Natural killer cell (primary cell): ENCODE data around the gene RNF17. TPM values are rescaled to one million over a fixed set of nuclear protein-coding genes. Genes with fewer than 3 reads are reported as not detected.
"Not testable (repeated sequence)": the region's sequence is repeated elsewhere in the genome, so short reads cannot be mapped to it uniquely, and the experiment has no call there.

Experiments
- ATAC-seq, 3 donors: fragments of 150-1000 bp in 2 of 3; fragments of 200-7000 bp in 1 of 3; cut with Tn5 transposase; 1 replicate in 1 of 3; 2 replicates in 2 of 3; pipeline ENCODE4 v1.10.0; 2021; ENCODE audit warnings: mild to moderate bottlenecking in 2 of 3, moderate library complexity in 2 of 3
- DNase-seq, 2 donors: peaks; one replicate each; pipeline versions ENCODE4 v3.0.0 to v3.0.0-alpha.2; 2013 to 2021; ENCODE audit warnings: mixed read lengths in 1 of 2
- H3K27ac ChIP-seq: one replicate; pipeline ENCODE4 v1.5.1; 2013; ENCODE audit warnings: mild to moderate bottlenecking, low read length
- H3K27me3 ChIP-seq: one replicate; pipeline ENCODE4 v1.6.1; 2013; ENCODE audit warnings: low read length; ENCODE audit not compliant: control insufficient read depth, insufficient read depth
- H3K36me3 ChIP-seq: one replicate; pipeline ENCODE4 v1.6.1; 2013; ENCODE audit warnings: low read length; ENCODE audit not compliant: control insufficient read depth, insufficient read depth
- H3K4me1 ChIP-seq: one replicate; pipeline ENCODE4 v1.6.1; 2013; ENCODE audit warnings: low read length; ENCODE audit not compliant: control insufficient read depth, insufficient read depth
- H3K4me3 ChIP-seq: one replicate; pipeline ENCODE4 v1.5.1; 2013; ENCODE audit warnings: low read length
- H3K9me3 ChIP-seq: one replicate; pipeline ENCODE4 v1.6.1; 2013; ENCODE audit warnings: low read length; ENCODE audit not compliant: control insufficient read depth, insufficient read depth
- H3K27ac Mint-ChIP-seq, 2 donors: one replicate each; pipeline ENCODE4 v1.8.0; 2022; ENCODE audit warnings: mild to moderate bottlenecking in 2 of 2, mixed read lengths in 2 of 2, moderate library complexity in 1 of 2
- H3K27me3 Mint-ChIP-seq, 2 donors: one replicate each; pipeline ENCODE4 v1.8.0; 2022; ENCODE audit warnings: low read depth in 2 of 2, mixed read lengths in 2 of 2
- H3K36me3 Mint-ChIP-seq: one replicate; pipeline ENCODE4 v1.8.0; 2022; ENCODE audit warnings: mixed read lengths
- H3K4me1 Mint-ChIP-seq, 2 donors: one replicate each; pipeline ENCODE4 v1.8.0; 2022; ENCODE audit warnings: mixed read lengths in 2 of 2
- H3K4me3 Mint-ChIP-seq: one replicate; pipeline ENCODE4 v1.8.0; 2022; ENCODE audit warnings: mild to moderate bottlenecking, moderate library complexity, mixed read lengths
- H3K9me3 Mint-ChIP-seq, 2 donors: one replicate each; pipeline ENCODE4 v1.8.0; 2022; ENCODE audit warnings: mixed read lengths in 2 of 2
- WGBS: methylation state at CpG from one replicate; pipeline ENCODE4 v1.1.7; 2013; ENCODE audit warnings: missing lambda C conversion rate; ENCODE audit not compliant: insufficient coverage; 5-methylcytosine and 5-hydroxymethylcytosine counted together
- intact Hi-C: fragments of 100-400 bp; cut with micrococcal nuclease; formaldehyde crosslinking; loops from one replicate; pipeline ENCODE4 v1.14.2; 2022
- total RNA-seq, 4 donors: library from RNA; stranded (reverse); fragments of 120-200 nt in 1 of 4; gene quantifications; one replicate each; pipeline versions ENCODE4 v1.2.3 to v1.2.4, GENCODE V29; 2013 to 2022
- TF ChIP-seq, protein P1 (sequence below): fragments of 200-600 bp; IDR thresholded peaks from one replicate; pipeline ENCODE4 v1.8.0; 2022; ENCODE audit warnings: antibody characterized with exemption

Gene RNF17
- total RNA-seq, 3 donors from 2014 or later (not counting 1 experiment from before 2014, with no cell fraction given): not detected

DNA sequence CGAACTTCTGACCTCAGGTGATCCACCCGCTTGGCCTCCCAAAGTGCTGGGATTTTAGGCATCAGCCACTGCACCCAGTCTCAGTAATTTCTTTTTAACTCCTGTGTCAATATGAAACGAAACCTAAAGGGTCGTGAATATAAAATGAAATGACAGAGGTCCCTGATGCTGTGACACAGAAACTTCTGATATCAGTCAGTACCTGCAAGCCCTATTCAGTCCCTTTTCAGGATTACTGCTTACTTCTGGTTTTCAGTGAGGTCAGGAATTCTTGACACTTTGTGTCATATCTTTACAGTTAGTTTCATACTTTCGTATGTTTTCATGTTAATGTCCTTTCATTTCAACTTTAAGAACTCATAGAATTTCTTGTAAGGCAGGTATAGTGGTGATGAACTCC, 58.7 kb downstream of the RNF17 start:
- Mint-ChIP-seq H3K9me3 (peaks cover 2% of the 10 kb centered on the region in 2 donors), H3K36me3 (no peaks in the 10 kb centered on the region), H3K27ac (no peak overlapping the region), H3K27me3 (peaks cover 6 to 25% of the 10 kb centered on the region in 2 donors), H3K4me3 (no peak overlapping the region), H3K4me1 (no peaks in the 10 kb centered on the region)
- no peak overlapping the region for H3K4me3 ChIP-seq
- H3K36me3 ChIP-seq: no peaks in the 10 kb centered on the region
- no peak for DNase-seq
- H3K4me1 ChIP-seq: no peaks in the 10 kb centered on the region
- ATAC-seq: no peak
- TF ChIP-seq, protein P1, sequence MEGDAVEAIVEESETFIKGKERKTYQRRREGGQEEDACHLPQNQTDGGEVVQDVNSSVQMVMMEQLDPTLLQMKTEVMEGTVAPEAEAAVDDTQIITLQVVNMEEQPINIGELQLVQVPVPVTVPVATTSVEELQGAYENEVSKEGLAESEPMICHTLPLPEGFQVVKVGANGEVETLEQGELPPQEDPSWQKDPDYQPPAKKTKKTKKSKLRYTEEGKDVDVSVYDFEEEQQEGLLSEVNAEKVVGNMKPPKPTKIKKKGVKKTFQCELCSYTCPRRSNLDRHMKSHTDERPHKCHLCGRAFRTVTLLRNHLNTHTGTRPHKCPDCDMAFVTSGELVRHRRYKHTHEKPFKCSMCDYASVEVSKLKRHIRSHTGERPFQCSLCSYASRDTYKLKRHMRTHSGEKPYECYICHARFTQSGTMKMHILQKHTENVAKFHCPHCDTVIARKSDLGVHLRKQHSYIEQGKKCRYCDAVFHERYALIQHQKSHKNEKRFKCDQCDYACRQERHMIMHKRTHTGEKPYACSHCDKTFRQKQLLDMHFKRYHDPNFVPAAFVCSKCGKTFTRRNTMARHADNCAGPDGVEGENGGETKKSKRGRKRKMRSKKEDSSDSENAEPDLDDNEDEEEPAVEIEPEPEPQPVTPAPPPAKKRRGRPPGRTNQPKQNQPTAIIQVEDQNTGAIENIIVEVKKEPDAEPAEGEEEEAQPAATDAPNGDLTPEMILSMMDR: no peak
- 92% methylated on average over 4 of the region's 5 CpGs for WGBS
- no peaks in the 10 kb centered on the region for H3K27me3 ChIP-seq
- H3K9me3 ChIP-seq: no peaks in the 10 kb centered on the region
- intact Hi-C loops: no loop called here
- no peak overlapping the region for H3K27ac ChIP-seq

DNA sequence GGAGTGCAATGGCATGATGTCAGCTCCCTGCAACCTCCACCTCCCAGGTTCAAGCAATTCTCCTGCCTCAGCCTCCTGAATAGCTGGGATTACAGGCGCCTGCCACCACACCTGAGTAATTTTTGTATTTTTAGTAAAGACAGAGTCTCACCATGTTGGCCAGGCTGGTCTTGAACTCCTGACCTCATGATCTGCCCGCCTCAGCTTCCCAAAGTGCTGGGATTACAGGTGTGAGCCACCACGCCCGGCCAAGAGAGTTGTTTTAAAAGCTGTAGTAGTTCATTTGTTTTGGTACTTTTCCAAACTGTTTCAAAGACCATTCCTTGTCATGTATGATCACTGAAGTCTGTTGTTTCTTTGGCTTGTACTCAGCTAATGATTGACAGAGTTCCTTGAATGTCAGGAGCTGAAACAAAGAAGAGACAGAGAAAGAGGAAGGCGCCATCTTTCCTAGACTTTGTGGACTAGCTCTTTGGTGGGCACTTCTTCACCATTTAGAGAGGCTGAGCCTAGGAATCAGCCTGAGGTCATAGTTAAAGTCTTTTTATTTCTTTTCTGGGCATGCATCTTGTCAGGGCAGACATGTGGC, 59.2 kb downstream of the RNF17 start:
- H3K4me1 ChIP-seq, H3K9me3 ChIP-seq, H3K4me3 ChIP-seq, H3K4me3 Mint-ChIP-seq, ATAC-seq, DNase-seq, H3K27ac Mint-ChIP-seq, H3K36me3 Mint-ChIP-seq, H3K27me3 ChIP-seq, H3K9me3 Mint-ChIP-seq, H3K36me3 ChIP-seq, H3K4me1 Mint-ChIP-seq, H3K27ac ChIP-seq, intact Hi-C loops: not testable (repeated sequence)
- WGBS: 87% methylated on average over 5 of the region's 5 CpGs
- H3K27me3 Mint-ChIP-seq: peaks cover 3 to 25% of the 10 kb centered on the region in 2 donors

DNA sequence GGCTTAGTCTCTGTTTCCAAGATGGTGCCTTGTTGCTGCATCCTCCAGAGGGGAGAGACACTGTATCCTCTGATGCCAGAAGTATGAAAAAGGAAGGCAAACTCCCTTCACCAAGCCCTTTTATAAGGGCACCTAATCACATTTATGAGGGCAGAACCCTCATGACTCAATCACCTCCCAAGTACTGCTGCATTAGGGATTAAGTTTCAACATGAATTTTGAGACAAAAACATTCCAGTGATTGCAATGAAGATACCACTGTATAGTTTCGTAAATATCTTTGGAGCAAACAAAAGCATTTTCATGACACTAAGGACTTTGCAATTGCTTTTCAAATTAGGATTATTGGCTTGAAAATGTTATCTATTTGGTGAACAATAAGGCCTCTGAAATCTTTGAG, 63.8 kb downstream of the RNF17 start:
- 91% methylated on average over 1 of the region's 1 CpG for WGBS
- Histone ChIP-seq H3K36me3 (no peaks in the 10 kb centered on the region), H3K4me1 (no peaks in the 10 kb centered on the region), H3K9me3 (no peaks in the 10 kb centered on the region), H3K4me3 (no peak overlapping the region), H3K27ac (no peak overlapping the region), H3K27me3 (no peaks in the 10 kb centered on the region)
- no peak overlapping the region for H3K4me3 Mint-ChIP-seq
- peaks cover 0 to 24% of the 10 kb centered on the region in 2 donors for H3K27me3 Mint-ChIP-seq
- no peak for ATAC-seq
- H3K27ac Mint-ChIP-seq: no peak overlapping the region
- H3K36me3 Mint-ChIP-seq: no peaks in the 10 kb centered on the region
- intact Hi-C loops: no loop called here
- no peak for DNase-seq
- no peaks in the 10 kb centered on the region for H3K4me1 Mint-ChIP-seq
- no peaks in the 10 kb centered on the region for H3K9me3 Mint-ChIP-seq
- TF ChIP-seq, protein P1: no peak

DNA sequence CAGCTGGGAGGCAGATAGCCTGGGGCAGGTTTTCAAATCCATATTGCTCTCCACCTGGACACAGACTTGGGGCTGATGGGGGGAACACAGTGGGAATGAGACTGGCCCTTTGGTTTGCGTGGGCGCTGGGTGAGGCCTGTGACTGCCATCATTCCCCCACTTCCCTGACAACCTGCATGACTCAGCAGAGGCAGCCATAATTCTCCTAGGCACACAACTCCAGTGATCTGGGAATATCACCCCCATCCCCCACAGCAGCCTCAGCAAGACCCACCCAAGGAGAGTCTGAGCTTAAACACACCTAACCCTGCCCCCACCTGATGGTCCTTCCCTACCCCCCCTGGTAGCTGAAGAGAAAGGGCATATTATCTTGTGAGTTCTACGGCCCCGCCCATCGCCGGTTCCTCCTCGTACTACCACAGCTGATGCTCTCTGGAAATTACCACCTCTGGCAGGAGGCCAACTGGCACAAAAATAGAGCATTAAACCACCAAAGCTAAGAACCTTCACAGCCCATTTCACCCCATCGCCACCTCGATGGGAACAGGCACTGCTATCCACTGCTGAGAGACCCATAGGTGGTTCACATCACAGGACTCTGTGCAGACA, 71.0 kb downstream of the RNF17 start:
- intact Hi-C loops: no loop called here
- H3K36me3 ChIP-seq: no peaks in the 10 kb centered on the region
- H3K27ac ChIP-seq: no peak overlapping the region
- peaks cover 8 to 19% of the 10 kb centered on the region in 2 donors for H3K27me3 Mint-ChIP-seq
- ATAC-seq (no peak), DNase-seq (no peak)
- TF ChIP-seq, protein P1: no peak
- 73% methylated on average over 9 of the region's 9 CpGs for WGBS
- H3K4me1 ChIP-seq: no peaks in the 10 kb centered on the region
- no peaks in the 10 kb centered on the region for H3K9me3 ChIP-seq
- H3K36me3 Mint-ChIP-seq: no peaks in the 10 kb centered on the region
- H3K4me3 ChIP-seq: no peak overlapping the region
- H3K27ac Mint-ChIP-seq: no peak overlapping the region
- H3K9me3 Mint-ChIP-seq: no peaks in the 10 kb centered on the region
- no peak overlapping the region for H3K4me3 Mint-ChIP-seq
- H3K27me3 ChIP-seq: no peaks in the 10 kb centered on the region
- no peaks in the 10 kb centered on the region for H3K4me1 Mint-ChIP-seq

DNA sequence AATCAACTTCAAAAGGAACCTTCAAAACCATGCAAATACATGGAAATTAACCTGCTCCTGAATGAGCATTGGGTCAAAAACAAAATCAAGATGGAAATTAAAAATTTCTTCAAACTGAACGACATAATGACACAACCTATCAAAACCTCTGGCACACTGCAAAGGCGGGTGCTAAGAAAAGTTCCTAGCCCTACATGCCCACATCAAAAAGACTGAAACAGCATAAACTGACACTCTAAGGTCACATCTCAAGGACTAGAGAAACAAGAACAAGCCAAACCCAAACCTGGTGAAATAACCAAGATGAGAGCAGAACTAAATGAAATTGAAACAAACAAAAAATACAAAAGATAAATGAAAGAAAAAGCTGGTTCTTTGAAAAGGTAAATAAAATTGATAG, 73.6 kb downstream of the RNF17 start:
- DNase-seq, H3K36me3 ChIP-seq, intact Hi-C loops, H3K4me3 Mint-ChIP-seq, ATAC-seq, H3K9me3 Mint-ChIP-seq, H3K27ac ChIP-seq, H3K4me1 Mint-ChIP-seq, H3K4me1 ChIP-seq, H3K27ac Mint-ChIP-seq, H3K9me3 ChIP-seq, H3K36me3 Mint-ChIP-seq, H3K4me3 ChIP-seq, H3K27me3 ChIP-seq: not testable (repeated sequence)
- 33% methylated on average over 2 of the region's 2 CpGs for WGBS
- H3K27me3 Mint-ChIP-seq: peaks cover 8 to 12% of the 10 kb centered on the region in 2 donors
